ENCODE data around the gene ADGRG6. TPM values are rescaled to one million over a fixed set of nuclear protein-coding genes. Genes with fewer than 3 reads are reported as not detected.

ADGRG6 gene
- total RNA-seq, 1 experiment from 2014 or later, result 2.5 TPM

DNA sequence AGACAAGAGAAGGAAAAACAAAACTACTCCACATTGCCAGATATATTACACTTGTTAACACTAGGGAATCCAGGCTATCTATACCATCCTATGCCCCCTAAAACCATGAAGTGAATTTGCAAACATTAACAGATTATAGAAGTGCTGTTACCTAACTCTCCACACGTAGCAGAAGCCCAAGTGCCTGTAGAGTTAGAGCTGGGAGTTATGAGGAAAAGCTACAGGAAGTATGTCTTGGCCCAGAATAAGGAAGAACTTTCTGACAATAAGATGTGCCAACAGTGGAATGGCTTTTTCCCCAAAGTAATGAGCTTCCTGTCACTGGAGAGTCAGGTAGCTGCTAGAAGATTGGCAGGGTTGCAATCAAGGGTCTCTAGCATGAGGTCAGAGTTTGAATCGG is 32.5 kb downstream of the ADGRG6 start:
- no peak overlapping the region for H2AK5ac ChIP-seq (ENCODE audit: insufficient read length, low read length)
- no peaks in the 10 kb centered on the region for H3K27me3 Mint-ChIP-seq (ENCODE audit: low read depth)
- no peak for DNase-seq
- H3K27me3 ChIP-seq (ENCODE audit: insufficient read depth, low read length), result no peaks in the 10 kb centered on the region
- no peak overlapping the region for H3K18ac ChIP-seq (ENCODE audit: insufficient read length, low read depth, low read length)
- no peak overlapping the region for H3K27ac Mint-ChIP-seq
- no peaks in the 10 kb centered on the region for H4K20me1 ChIP-seq (ENCODE audit: control insufficient read depth, insufficient read depth, insufficient read length)
- no peaks in the 10 kb centered on the region for H3K4me1 ChIP-seq (ENCODE audit: insufficient read depth, low read length)
- H3K23ac ChIP-seq (ENCODE audit: insufficient read length, low read depth, low read length), result no peak overlapping the region
- no peak overlapping the region for H3K4me2 ChIP-seq (ENCODE audit: insufficient read depth, insufficient read length, low read length)
- no peaks in the 10 kb centered on the region for H3K23me2 ChIP-seq (ENCODE audit: insufficient read length, low read depth, low read length, poor library complexity, severe bottlenecking)
- no peak overlapping the region for H2BK15ac ChIP-seq (ENCODE audit: low read depth, low read length)
- no peak overlapping the region for H2BK120ac ChIP-seq (ENCODE audit: low read depth, low read length, poor library complexity, severe bottlenecking)
- H3K9me3 ChIP-seq (ENCODE audit: control insufficient read depth, low read depth, low read length), result no peaks in the 10 kb centered on the region
- H3K14ac ChIP-seq (ENCODE audit: insufficient read depth, low read length), result no peak overlapping the region
- no peaks in the 10 kb centered on the region for H3K9me3 Mint-ChIP-seq
- H3K36me3 Mint-ChIP-seq (ENCODE audit: insufficient read depth in 1 of 3, low read depth in 3 of 3), result no peaks in the 10 kb centered on the region
- no peak overlapping the region for H4K5ac ChIP-seq (ENCODE audit: insufficient read length, low read depth, low read length)
- H3K79me2 ChIP-seq (ENCODE audit: insufficient read depth, low read length), result no peaks in the 10 kb centered on the region
- H3K4me1 Mint-ChIP-seq, result peaks cover 3 to 13% of the 10 kb centered on the region in 2 experiments; a peak in 3 of 4 replicates
- H4K8ac ChIP-seq (replicated peaks; ENCODE audit: insufficient read length, low read depth, low read length), result no peak overlapping the region
- H2AFZ ChIP-seq (ENCODE audit: low read length), result no peak overlapping the region
- no peak overlapping the region for H3K56ac ChIP-seq (ENCODE audit: insufficient read length, low read depth, low read length)
- H2BK12ac ChIP-seq (ENCODE audit: insufficient read length, low read depth, low read length), result no peak overlapping the region
- TF ChIP-seq, protein P1, sequence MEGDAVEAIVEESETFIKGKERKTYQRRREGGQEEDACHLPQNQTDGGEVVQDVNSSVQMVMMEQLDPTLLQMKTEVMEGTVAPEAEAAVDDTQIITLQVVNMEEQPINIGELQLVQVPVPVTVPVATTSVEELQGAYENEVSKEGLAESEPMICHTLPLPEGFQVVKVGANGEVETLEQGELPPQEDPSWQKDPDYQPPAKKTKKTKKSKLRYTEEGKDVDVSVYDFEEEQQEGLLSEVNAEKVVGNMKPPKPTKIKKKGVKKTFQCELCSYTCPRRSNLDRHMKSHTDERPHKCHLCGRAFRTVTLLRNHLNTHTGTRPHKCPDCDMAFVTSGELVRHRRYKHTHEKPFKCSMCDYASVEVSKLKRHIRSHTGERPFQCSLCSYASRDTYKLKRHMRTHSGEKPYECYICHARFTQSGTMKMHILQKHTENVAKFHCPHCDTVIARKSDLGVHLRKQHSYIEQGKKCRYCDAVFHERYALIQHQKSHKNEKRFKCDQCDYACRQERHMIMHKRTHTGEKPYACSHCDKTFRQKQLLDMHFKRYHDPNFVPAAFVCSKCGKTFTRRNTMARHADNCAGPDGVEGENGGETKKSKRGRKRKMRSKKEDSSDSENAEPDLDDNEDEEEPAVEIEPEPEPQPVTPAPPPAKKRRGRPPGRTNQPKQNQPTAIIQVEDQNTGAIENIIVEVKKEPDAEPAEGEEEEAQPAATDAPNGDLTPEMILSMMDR (conservative IDR thresholded peaks at IDR 0.05), result no peak
- H3K4me3 Mint-ChIP-seq, result no peak overlapping the region
- no peak overlapping the region for H3K9ac ChIP-seq (ENCODE audit: extremely low read depth, insufficient read length, low read length)
- WGBS (ENCODE audit: extremely low coverage, insufficient read length, low lambda C conversion rate), result no CpG with 5 or more reads among the region's 2 CpGs
- no peak overlapping the region for H3K4ac ChIP-seq (ENCODE audit: low read depth, low read length)
- H2BK5ac ChIP-seq (ENCODE audit: insufficient read length, low read length), result no peak overlapping the region
- no peak overlapping the region for H3T11ph ChIP-seq (ENCODE audit: low read length)
- no peak overlapping the region for H2BK20ac ChIP-seq (ENCODE audit: low read depth, low read length, poor library complexity, severe bottlenecking)
- H3K27ac ChIP-seq (ENCODE audit: insufficient read length, low read depth, low read length), result no peak overlapping the region
- H4K91ac ChIP-seq (ENCODE audit: insufficient read length, low read depth, low read length), result no peak overlapping the region
- H3K79me1 ChIP-seq (ENCODE audit: insufficient read depth, low read depth, low read length, poor library complexity, severe bottlenecking), result no peaks in the 10 kb centered on the region
